ENCODE measurements around the gene CCNYL1. TPM values are rescaled to one million over a fixed set of nuclear protein-coding genes. Genes with fewer than 3 reads are reported as not detected.
"Not testable (repeated sequence)": the region's sequence is repeated elsewhere in the genome, so short reads cannot be mapped to it uniquely, and the experiment has no call there.

The CCNYL1 gene
- total RNA-seq (2014; rRNA removed; shearing (Covaris generic)): 3.2 and 4.7 TPM in 2 replicates

DNA sequence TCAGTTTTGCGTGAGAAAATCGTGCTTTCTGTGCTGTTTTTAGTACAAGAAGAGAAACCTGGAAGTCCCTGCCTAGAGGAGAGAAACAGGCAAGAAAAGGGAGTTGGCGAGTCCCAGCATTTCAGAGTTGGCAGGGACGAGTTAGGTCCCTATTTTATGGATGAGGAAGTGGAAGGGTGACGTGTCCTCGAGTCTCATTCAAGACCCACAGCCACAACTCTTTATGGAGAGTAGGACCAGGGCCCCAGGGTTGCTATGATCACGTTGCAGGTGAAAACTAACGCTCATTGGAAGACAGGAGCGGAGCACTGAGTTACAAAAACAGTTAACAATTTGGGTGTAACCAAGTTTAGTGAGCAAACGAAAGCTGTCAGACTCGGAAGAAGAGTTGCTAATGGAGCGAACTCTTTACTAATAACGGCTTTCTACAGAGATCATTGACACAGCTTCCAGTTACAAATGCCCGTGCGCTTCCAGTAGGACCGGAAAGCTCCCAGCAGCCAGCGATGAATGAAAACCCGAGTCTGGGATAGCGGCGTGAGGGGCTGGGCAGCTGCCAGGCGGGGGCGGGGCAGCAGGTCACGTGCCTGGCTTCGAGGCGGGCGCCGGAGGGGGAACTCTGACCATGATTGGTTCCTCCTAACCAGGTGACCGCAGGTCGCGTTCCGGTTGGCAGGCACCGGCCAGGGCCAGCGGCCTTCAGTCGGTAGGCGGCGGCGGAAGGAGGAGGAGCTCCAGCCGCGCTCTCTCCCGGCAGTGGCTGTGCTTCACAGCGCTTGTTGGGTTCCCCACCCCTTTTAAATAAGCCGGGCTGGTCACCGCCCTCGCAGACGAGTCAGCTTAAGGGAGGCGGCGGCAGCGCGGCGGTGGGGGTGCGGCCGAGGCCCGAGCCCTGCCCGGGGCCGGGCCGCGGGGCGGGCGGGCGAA, at the start of gene CCNYL1:
CCNYL1 (plus strand) TSS at position 827 of the 927 bp plus-strand sequence. CDS start 257 bp downstream, outside the sequence.
- DNase-seq (ENCODE audit: low spot score): peak; percentile 98

DNA sequence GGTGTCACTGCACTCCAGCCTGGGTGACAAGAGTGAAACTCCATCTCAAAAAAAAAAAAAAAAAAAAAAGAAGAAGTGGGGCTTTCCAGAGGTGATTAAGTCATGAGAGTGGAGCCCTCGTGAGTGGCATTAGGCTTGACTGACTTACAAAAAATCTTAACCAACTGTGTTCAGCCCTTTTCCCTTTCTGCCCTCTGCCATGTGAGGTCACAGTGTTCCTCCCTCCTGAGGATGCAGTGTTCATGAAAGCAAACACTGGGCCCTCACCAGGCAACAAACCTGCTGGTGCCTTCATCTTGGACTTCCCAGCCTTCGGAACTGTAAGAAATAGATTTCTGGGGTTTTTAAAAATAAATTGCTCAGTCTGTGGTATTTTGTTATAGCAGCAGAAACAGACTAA, 49.2 kb upstream of the CCNYL1 start:
- no peak for DNase-seq (ENCODE audit: low spot score)

DNA sequence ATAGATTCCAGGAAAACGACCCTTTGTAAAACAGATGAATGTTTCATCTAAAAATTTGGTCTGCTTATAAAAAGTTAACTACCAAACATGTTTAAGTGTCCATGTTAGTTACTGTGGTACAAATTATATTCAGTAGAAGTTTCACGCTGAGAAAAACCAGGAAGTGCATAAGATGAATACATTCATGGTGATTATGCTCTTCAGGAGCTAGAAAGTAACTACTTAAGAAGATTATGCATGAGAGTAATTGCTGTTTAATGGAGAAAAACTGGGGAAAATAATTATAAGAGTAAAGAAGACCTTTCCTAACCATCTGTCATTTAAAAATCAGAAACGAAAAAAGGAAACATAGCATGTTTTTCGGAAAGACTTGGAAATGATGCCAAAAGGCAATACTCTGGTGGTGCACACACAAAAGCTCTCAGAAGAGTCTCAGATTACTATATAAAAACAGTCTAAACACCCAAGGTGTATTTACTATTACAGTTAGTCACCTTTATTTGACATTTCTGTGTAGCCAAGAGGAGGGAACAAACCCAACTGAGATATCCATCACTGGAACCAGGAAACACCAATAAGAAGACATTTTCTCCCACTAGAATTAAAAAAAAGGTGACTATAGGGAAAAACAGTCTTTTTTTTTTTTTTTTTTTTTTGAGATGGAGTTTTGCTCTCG, 47.4 kb upstream of the CCNYL1 start:
- no peak for DNase-seq (ENCODE audit: low spot score)

DNA sequence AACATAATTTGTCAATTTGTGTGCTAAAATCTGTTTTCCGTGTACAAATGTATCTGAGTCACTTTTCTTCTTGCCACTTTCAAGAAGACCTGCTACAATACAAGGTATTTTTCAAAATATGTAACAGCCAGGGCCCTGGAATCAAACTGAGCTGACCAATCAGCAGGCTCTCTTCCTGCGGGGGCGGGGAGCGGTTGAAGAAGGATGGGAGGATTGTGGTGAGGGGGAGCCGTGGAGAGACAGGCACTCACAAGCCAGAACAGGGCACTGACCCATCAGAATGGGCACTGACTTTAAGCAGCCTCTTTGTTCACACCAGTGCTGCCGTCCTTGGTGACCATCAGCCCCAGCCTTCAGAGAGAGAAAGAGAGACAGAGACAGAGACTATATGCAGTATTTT, 40.6 kb upstream of the CCNYL1 start:
- DNase-seq (ENCODE audit: low spot score): no peak

DNA sequence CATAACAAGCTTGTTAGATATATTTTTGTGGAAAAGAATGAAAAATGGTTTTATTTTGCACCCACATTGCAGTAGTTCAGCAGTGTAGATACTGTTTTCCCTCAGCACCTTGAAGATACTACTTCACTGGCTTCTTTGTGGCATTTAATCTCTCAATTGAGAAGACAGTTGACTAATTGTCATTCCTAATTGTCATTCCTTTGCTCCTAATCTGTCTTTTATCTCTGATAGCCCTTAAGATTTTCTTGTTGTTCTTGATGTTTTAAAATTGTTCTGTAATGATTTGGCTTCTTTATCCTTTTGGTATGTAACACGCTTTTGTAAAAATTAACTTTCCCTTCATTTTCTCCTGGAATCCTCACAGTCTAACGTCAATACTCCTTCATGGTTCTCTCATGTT, 38.0 kb upstream of the CCNYL1 start:
- no peak for DNase-seq (ENCODE audit: low spot score)

- no peak for DNase-seq (ENCODE audit: low spot score)
Observed at GRCh38 chr2:207674266-207674774, 37.1 kb upstream of the CCNYL1 start.

- DNase-seq (ENCODE audit: low spot score): no peak
Observed at GRCh38 chr2:207674826-207675225, 36.6 kb upstream of the CCNYL1 start.

DNA sequence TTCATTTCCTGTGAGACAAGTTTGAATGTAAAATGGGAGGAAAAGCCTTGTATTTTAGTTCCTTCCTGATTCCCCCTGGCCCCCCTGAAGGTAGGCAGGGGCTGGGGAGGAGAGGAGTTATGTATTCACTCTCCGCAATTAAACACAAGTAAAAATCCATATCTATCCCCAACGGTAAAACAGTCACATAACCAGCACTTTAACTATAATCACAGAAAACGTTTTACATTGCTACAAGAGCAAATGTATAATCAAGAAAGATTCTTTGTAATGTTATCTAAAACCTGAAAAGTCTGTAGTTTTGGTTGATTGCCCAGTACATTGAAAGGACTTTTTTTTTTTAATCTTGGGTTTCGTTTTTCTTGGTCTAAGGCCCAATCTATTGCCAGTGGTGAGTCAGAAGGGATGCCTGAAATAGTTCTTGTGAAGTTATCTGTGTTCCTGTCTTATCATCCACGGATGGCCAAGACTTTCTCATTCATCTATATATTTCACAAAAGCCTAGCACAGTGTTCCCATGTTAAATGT, 34.5 kb upstream of the CCNYL1 start:
- no peak for DNase-seq (ENCODE audit: low spot score)

DNA sequence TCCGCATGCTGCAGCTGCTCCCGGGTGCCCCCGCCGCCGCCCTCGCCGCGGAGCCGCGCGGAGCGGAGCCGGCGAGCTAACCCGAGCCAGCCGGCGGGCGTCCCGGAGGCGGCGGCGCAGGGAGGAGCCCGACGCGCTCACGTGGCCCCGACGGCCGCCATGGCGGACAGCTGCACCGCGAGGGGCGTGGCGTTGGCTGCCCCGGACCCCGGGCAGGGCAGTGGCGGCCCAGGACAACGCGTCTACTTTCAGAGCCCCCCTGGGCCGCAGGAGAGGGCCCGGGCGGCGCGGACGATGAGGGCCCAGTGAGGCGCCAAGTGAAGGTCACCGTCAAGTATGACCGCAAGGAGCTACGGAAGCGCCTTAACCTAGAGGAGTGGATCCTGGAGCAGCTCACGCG, 30.0 kb upstream of the CCNYL1 start:
- DNase-seq (ENCODE audit: low spot score): no peak

DNA sequence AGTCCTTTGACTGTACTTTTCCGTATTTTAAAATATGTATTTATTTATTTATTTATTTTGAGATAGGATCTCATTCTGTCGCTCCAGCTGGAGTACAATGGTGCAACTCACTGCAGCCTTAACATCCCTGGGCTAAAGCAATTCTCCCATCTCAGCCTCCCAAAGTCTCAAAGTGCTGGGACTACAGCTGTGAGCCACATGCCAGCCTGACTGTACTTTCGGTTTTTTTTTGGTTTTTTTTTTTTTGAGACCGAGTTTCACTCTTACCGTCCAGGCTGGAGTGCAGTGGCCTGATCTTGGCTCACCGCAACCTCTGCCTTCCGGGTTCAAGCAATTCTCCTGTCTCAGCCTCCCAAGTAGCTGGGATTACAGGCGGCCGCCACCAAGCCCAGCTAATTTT, 28.9 kb upstream of the CCNYL1 start:
- DNase-seq (ENCODE audit: low spot score): no peak

GRCh38 chr2:207683438-207683837, 28.0 kb upstream of the CCNYL1 start:
- no peak for DNase-seq (ENCODE audit: low spot score)

- DNase-seq (ENCODE audit: low spot score): peak; percentile 72
Observed at GRCh38 chr2:207683879-207684627, 27.4 kb upstream of the CCNYL1 start.

- DNase-seq (ENCODE audit: low spot score): no peak
Observed at GRCh38 chr2:207686812-207687211, 24.6 kb upstream of the CCNYL1 start.

DNA sequence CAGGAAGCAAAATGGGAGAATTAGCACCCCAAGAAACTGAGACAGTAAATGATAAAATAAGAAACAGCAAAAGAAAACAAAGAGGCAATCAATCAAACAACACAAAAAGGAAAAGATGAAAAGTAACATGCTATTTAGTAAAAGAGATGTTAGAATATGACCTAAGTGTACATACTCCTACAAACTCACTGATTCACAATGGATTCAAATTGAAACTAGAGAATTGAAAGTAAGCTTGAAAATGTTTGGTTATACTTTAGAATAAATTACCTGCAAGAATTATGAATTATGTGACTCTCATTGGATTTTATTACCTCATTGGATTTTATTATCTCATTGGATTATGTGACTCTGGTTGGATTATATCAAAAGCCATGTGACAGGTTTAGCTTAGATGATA, 22.8 kb upstream of the CCNYL1 start:
- DNase-seq (ENCODE audit: low spot score): no peak

- DNase-seq (ENCODE audit: low spot score): not testable (repeated sequence)
Observed at GRCh38 chr2:207690845-207691461, 20.5 kb upstream of the CCNYL1 start.

GRCh38 chr2:207692206-207693065, 19.0 kb upstream of the CCNYL1 start:
- peak; percentile 63 for DNase-seq (ENCODE audit: low spot score)

DNA sequence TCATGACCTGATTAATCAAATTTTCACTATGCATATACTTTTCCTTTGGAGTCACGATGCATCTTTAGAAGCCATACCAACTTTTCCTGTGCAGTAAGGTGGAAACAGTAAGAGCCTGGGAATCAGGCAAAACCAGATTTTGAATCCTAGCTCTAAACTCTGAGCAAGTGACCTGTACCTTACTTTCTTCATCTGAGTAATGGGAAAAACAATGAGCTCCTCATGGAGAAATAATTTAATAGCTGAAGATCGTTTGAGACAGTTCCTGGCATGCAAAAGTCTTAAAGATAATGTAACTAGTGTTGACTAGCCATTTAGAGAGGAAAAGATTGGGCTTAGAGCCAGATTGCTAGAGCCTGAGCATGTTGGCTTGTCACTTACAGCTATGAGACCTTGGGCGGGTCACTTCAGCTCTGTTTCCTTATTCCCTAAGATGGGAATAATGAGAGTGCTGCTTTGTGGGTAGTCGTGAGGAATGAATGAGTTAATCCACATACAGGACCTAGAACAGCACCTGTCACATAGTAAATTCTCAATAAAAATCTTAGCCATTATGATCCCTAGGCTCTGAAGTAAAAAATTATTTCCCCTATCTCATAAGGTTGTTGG, 17.7 kb upstream of the CCNYL1 start:
- DNase-seq (ENCODE audit: low spot score): peak; percentile 36

DNA sequence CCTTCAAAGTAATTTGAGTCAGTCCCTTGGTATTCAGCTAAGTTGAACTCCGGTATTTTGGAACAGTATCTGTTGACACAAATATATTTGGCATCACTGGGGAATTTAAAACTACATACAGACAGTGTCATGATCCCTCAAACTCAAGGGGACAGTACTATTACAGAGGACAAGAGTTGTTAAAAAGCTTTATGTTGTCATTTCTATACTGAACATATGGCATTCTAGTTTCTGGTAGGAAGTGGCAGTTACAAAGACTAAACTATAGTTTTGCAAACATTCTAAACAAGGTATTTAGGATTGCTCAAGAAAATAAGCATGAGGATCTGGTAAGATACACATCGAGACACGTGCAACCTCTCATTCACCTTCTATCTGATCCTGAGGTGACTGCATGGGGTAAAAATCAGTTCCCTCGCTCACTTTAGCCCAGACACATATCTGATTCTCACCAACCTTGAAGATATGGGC, 16.6 kb upstream of the CCNYL1 start:
- no peak for DNase-seq (ENCODE audit: low spot score)

GRCh38 chr2:207695293-207695692, 16.1 kb upstream of the CCNYL1 start:
- DNase-seq (ENCODE audit: low spot score): no peak

DNA sequence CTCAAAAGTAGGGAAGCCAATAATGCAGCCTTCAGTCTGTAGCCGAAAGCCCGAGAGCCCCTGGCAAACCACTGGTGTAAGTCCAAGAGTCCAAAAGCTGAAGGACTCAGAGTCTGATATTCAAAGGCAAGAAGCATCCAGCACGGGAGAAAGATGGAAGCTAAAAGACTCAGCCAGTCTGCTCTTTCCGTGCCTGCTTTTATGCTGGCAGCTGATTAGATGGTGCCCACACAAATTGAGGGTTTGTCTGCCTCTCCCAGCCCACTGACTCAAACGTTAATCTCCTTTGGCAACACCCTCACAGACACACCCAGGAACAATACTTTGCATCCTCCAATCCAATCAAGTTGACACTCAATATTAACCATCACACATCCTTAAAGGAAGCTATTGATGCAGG, 14.5 kb upstream of the CCNYL1 start:
- DNase-seq (ENCODE audit: low spot score): not testable (repeated sequence)
